Glutamatergic neuron (in vitro differentiated cells): ENCODE results near the gene CMTM4. TPM values are rescaled to one million over a fixed set of nuclear protein-coding genes. Genes with fewer than 3 reads are reported as not detected.

ENCODE experiments used
- DNase-seq: peaks from one replicate; pipeline ENCODE4 v3.0.0; 2022
- H3K27ac Mint-ChIP-seq: one replicate; pipeline ENCODE4 v1.8.0; 2020; ENCODE audit warnings: mild to moderate bottlenecking, mixed read lengths, inconsistent platforms; ENCODE audit not compliant: unreplicated experiment
- H3K27me3 Mint-ChIP-seq: one replicate; pipeline ENCODE4 v1.8.0; 2020; ENCODE audit warnings: mild to moderate bottlenecking, moderate library complexity, mixed read lengths, inconsistent platforms; ENCODE audit not compliant: unreplicated experiment
- H3K36me3 Mint-ChIP-seq: one replicate; pipeline ENCODE4 v1.8.0; 2020; ENCODE audit warnings: mild to moderate bottlenecking, mixed read lengths, inconsistent platforms; ENCODE audit not compliant: unreplicated experiment
- H3K4me1 Mint-ChIP-seq: one replicate; pipeline ENCODE4 v1.8.0; 2020; ENCODE audit warnings: mild to moderate bottlenecking, low read depth, mixed read lengths, inconsistent platforms; ENCODE audit not compliant: unreplicated experiment
- H3K4me3 Mint-ChIP-seq: one replicate; pipeline ENCODE4 v1.8.0; 2020; ENCODE audit warnings: mild to moderate bottlenecking, mixed read lengths, inconsistent platforms; ENCODE audit not compliant: unreplicated experiment
- H3K9me3 Mint-ChIP-seq: one replicate; pipeline ENCODE4 v1.8.0; 2020; ENCODE audit warnings: mild to moderate bottlenecking, moderate library complexity, mixed read lengths, inconsistent platforms; ENCODE audit not compliant: unreplicated experiment
- CTCF ChIP-seq: fragments of 200-600 bp; sonication (generic); IDR thresholded peaks from one replicate; pipeline ENCODE4 v1.5.0; 2021; ENCODE audit not compliant: partially characterized antibody, unreplicated experiment
- total RNA-seq: library from RNA; stranded (reverse); fragmentation: NEBNext Ultra II Directional; extraction: Animal tissue kit (Norgen Biotek cat#: 25700); gene quantifications from one replicate; pipeline ENCODE4 v1.2.1, GENCODE V29; 2021; ENCODE audit not compliant: unreplicated experiment

CMTM4 gene
- total RNA-seq, 1 donor from 2014 or later: 8.2 TPM

DNA sequence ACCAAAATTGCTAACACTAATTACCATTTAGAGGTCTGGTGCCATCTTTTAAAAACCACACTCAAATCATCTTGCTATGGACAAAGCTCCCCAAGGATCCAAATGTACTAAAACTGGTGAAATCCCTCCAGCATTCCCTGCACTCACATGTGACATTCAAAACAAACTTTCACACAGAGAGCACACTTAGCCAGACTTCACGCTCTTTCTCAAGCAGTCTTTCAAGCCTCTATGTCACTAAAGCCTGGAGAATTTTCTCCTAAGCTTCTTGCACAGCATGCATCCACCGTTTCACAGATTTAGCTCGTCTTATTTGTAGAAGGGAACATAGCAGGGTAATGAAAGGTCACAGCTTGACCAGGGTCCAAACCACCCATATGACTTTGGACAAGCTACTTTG, 72.8 kb downstream of the CMTM4 start:
- H3K27ac Mint-ChIP-seq: no peak overlapping the region
- H3K4me1 Mint-ChIP-seq: peaks cover 21% of the 10 kb centered on the region
- peaks cover 5% of the 10 kb centered on the region for H3K27me3 Mint-ChIP-seq
- TF ChIP-seq CTCF: no peak
- no peak for DNase-seq
- no peaks in the 10 kb centered on the region for H3K36me3 Mint-ChIP-seq
- no peak overlapping the region for H3K4me3 Mint-ChIP-seq
- H3K9me3 Mint-ChIP-seq: no peaks in the 10 kb centered on the region

GRCh38 chr16:66622863-66623262, 73.7 kb downstream of the CMTM4 start:
- DNase-seq: no peak
- Mint-ChIP-seq H3K9me3 (no peaks in the 10 kb centered on the region), H3K36me3 (no peaks in the 10 kb centered on the region), H3K4me3 (no peak overlapping the region), H3K27ac (no peak overlapping the region), H3K4me1 (peaks cover 22% of the 10 kb centered on the region), H3K27me3 (peaks cover 5% of the 10 kb centered on the region)
- TF ChIP-seq CTCF: no peak

DNA sequence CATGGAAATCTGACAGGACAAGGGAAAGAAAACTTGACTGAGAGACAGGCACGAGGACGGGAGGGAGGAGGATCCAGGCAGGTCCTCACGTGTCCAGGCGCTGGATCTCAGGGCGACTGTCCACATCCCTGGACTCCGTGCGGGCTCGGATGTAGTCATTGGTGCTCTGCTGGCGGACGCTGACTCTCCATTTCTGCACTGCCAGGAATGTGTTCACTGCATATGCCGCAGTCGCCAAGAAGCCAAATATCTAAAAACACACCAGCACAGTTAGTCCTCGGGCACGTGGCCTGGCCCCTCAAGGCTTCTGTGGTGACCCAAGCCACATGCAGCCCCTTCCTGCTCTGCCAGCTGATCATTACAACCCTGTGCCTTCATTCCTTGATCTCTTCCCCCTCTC, 74.6 kb downstream of the CMTM4 start:
- no peak overlapping the region for H3K27ac Mint-ChIP-seq
- TF ChIP-seq CTCF: no peak
- no peaks in the 10 kb centered on the region for H3K36me3 Mint-ChIP-seq
- peaks cover 5% of the 10 kb centered on the region for H3K27me3 Mint-ChIP-seq
- peaks cover 17% of the 10 kb centered on the region for H3K4me1 Mint-ChIP-seq
- no peak for DNase-seq
- H3K4me3 Mint-ChIP-seq: no peak overlapping the region
- H3K9me3 Mint-ChIP-seq: no peaks in the 10 kb centered on the region

DNA sequence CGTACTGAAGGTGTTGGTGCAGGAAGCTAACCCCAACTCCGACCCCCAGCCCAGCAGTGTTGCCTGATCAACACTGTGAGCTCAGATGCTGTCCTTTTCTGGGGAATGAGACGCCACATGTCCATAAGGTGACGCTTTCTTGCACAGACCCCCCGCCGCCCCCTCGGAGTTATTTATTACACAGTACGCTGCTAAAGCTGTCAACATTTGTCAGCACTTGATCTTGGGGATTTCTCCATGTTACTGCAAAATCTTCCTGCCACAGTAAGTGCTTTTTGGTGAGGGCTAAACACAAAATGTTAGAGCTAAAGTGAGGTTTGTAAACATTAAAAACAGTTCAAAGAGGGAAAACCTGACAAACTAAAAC, 76.1 kb downstream of the CMTM4 start:
- H3K27ac Mint-ChIP-seq: no peak overlapping the region

More for the DNA sequence above, 76.1 kb downstream of the CMTM4 start:
- TF ChIP-seq CTCF: no peak
- Mint-ChIP-seq H3K27me3 (peaks cover 5% of the 10 kb centered on the region), H3K4me1 (peaks cover 20% of the 10 kb centered on the region), H3K4me3 (no peak overlapping the region), H3K36me3 (no peaks in the 10 kb centered on the region), H3K9me3 (no peaks in the 10 kb centered on the region)
- no peak for DNase-seq
